ENCODE results near the gene PNCK.

- TF ChIP-seq YY1 (IDR thresholded peaks at IDR 0.05; ENCODE audit: insufficient read depth, insufficient read length) (no peak), ZNF274 (IDR thresholded peaks at IDR 0.05; ENCODE audit: low read depth, low read length) (no peak), SUZ12 (IDR thresholded peaks at IDR 0.05; ENCODE audit: extremely low read depth, insufficient read depth, insufficient read length) (no peak)
These were observed 14.3 kb downstream of the PNCK start for GRCh38 chrX:153659268-153659667.

All from NT2/D1 (cell line).